ENCODE results near the gene SETD1A. TPM values are rescaled to one million over a fixed set of nuclear protein-coding genes. Genes with fewer than 3 reads are reported as not detected.

The SETD1A gene
- total and polyA plus RNA-seq, 9 of the 15 experiments (the other 6 are each of a cell fraction or from before 2014, with no cell fraction given) = 0.08 to 36.0 (median 4.2) TPM

GRCh38 chr16:31016018-31016417 is 58.5 kb downstream of the SETD1A start:
- H3K79me2 ChIP-seq (ENCODE audit: control insufficient read depth, insufficient read depth, low read length) = no peaks in the 10 kb centered on the region
- H2AFZ ChIP-seq (ENCODE audit: low read depth, low read length) = no peak overlapping the region
- H3K36me3 ChIP-seq (ENCODE audit: control insufficient read depth, insufficient read depth, low read length) = no peaks in the 10 kb centered on the region
- BruUV-seq (replicated peaks) = no TSS peak
- H3K27me3 ChIP-seq (ENCODE audit: control insufficient read depth in 2 of 2, insufficient read depth in 2 of 2, low read length in 2 of 2) = peaks cover 10 to 14% of the 10 kb centered on the region in 2 experiments; a peak in 4 of 5 replicates
- no peak for DNase-seq (ENCODE audit: extremely low read depth in 1 of 4, low spot score in 3 of 4)
- in situ Hi-C loops (cut with MboI) (no loop called here), intact Hi-C loops (cut with micrococcal nuclease) (loop anchor here (2.0 kb wide), 1 partner anchor 31 kb away; the partner anchor contains the start of gene HSD3B7)
- H3K4me1 ChIP-seq (replicated peaks in 1 of 2; ENCODE audit: control insufficient read depth in 2 of 2, insufficient read depth in 2 of 2, low read length in 2 of 2) = peaks cover under 1 to 6% of the 10 kb centered on the region in 2 experiments; a peak in 4 of 5 replicates
- H3K9me1 ChIP-seq (ENCODE audit: control insufficient read depth, insufficient read depth, low read length) = no peaks in the 10 kb centered on the region
- ChIA-PET POLR2A (interaction anchor here (0.6 to 1.4 kb wide), 4 partner anchors 17 to 168 kb away, joined by 3 to 4 read pairs (median 3); no protein-coding TSS in a partner anchor), CTCF (ENCODE audit: low intra/inter-chr PET ratio) (no interaction called here)
- TF ChIP-seq SAP30 (IDR thresholded peaks at IDR 0.05; ENCODE audit: borderline replicate concordance, insufficient read depth, low read depth, low read length, poor library complexity, severe bottlenecking) = no peak
- no peak for TF ChIP-seq ELF2 (CRISPR knock-in tag; IDR thresholded peaks at IDR 0.05)
- TF ChIP-seq NFRKB (IDR thresholded peaks at IDR 0.05; ENCODE audit: low read depth) = no peak
- no peak for TF ChIP-seq MEF2D (tag; conservative IDR thresholded peaks at IDR 0.05; ENCODE audit: low read depth)
- no peak for TF ChIP-seq ILF3 (IDR thresholded peaks at IDR 0.05; ENCODE audit: borderline replicate concordance)
- TF ChIP-seq CTCF (IDR thresholded peaks at IDR 0.05 in 2 of 3, conservative IDR thresholded peaks at IDR 0.05 in 1 of 3; ENCODE audit: insufficient read depth in 2 of 3, low read depth in 1 of 3, low read length in 3 of 3) = peak in 2 of 3 experiments; percentile 23 to 25; a peak in 2 of 6 replicates
- no peak for TF ChIP-seq HEY1 (CRISPR knock-in tag; IDR thresholded peaks at IDR 0.05; ENCODE audit: borderline replicate concordance)
- TF ChIP-seq ZBTB26 (CRISPR knock-in tag; IDR thresholded peaks at IDR 0.05) = no peak
- 0 out of 2 replicates have a peak, but pooled peaks have one; percentile 7 for TF ChIP-seq BHLHE40 (IDR thresholded peaks at IDR 0.05; ENCODE audit: low read length)
- no peak overlapping the region for H3K4me2 ChIP-seq (ENCODE audit: insufficient read depth, low read length)
- H4K20me1 ChIP-seq (replicated peaks; ENCODE audit: control insufficient read depth, insufficient read depth, low read length) = no peaks in the 10 kb centered on the region
- H3K4me3 ChIP-seq = no peak overlapping the region
- 67% methylated on average over 6 of the region's 6 CpGs for WGBS (ENCODE audit: insufficient coverage, low coverage, missing lambda C conversion rate)
- H3K9me3 ChIP-seq (replicated peaks; ENCODE audit: control insufficient read depth, insufficient read depth, low read depth, low read length) = no peaks in the 10 kb centered on the region
- ATAC-seq = peak; percentile 50
- no peak overlapping the region for H3K9ac ChIP-seq (ENCODE audit: insufficient read depth in 1 of 2, low read depth in 2 of 2, low read length in 2 of 2)
- peak; percentile 15 for FAIRE-seq
- no peak overlapping the region for H3K27ac ChIP-seq (ENCODE audit: extremely low read depth, low read depth, low read length)
